Measurements from ENCODE around the gene CHTF18. TPM values are rescaled to one million over a fixed set of nuclear protein-coding genes. Genes with fewer than 3 reads are reported as not detected.

Gene CHTF18
- polyA plus RNA-seq, 4 donors: 5.6 to 24.6 (median 13.5) TPM

- no peaks in the 10 kb centered on the region for H3K36me3 ChIP-seq (ENCODE audit: control insufficient read depth in 3 of 3, insufficient read depth in 2 of 3, low read depth in 1 of 3, low read length in 3 of 3)
- peaks cover 0 to 3% of the 10 kb centered on the region in 2 donors for H3K9me3 ChIP-seq (ENCODE audit: control insufficient read depth in 2 of 2, insufficient read depth in 1 of 2, low read depth in 1 of 2, low read length in 1 of 2)
- peaks cover 0 to 7% (median 0%) of the 10 kb centered on the region in 3 donors for H3K4me1 ChIP-seq (ENCODE audit: control insufficient read depth in 3 of 3, insufficient read depth in 2 of 3, low read depth in 1 of 3, low read length in 2 of 3)
- DNase-seq (no peak), FAIRE-seq (no peak)
- H3K27ac ChIP-seq (ENCODE audit: low read depth in 1 of 3, low read length in 2 of 3): no peak overlapping the region
- H3K4me3 ChIP-seq (ENCODE audit: low read depth in 1 of 3, low read length in 3 of 3): no peak overlapping the region
- peaks cover 2 to 8% (median 6%) of the 10 kb centered on the region in 3 donors for H3K27me3 ChIP-seq (ENCODE audit: control insufficient read depth in 3 of 3, insufficient read depth in 3 of 3, low read length in 3 of 3)
- WGBS, 3 donors: 35 to 39% (median 36%) methylated on average over 11 of the region's 11 CpGs
Measured at GRCh38 chr16:754656-755055, 33.8 kb upstream of the CHTF18 start.

- Histone ChIP-seq H3K27ac (ENCODE audit: low read depth in 1 of 3, low read length in 2 of 3) (no peak overlapping the region), H3K27me3 (ENCODE audit: control insufficient read depth in 3 of 3, insufficient read depth in 3 of 3, low read length in 3 of 3) (peaks cover 0 to 3% (median under 1%) of the 10 kb centered on the region in 3 donors), H3K36me3 (ENCODE audit: control insufficient read depth in 3 of 3, insufficient read depth in 2 of 3, low read depth in 1 of 3, low read length in 3 of 3) (no peaks in the 10 kb centered on the region), H3K4me1 (ENCODE audit: control insufficient read depth in 3 of 3, insufficient read depth in 2 of 3, low read depth in 1 of 3, low read length in 2 of 3) (peaks cover 0 to 20% (median 0%) of the 10 kb centered on the region in 3 donors), H3K4me3 (ENCODE audit: low read depth in 1 of 3, low read length in 3 of 3) (no peak overlapping the region), H3K9me3 (ENCODE audit: control insufficient read depth in 2 of 2, insufficient read depth in 1 of 2, low read depth in 1 of 2, low read length in 1 of 2) (peaks cover 0 to 3% of the 10 kb centered on the region in 2 donors)
- no peak for DNase-seq
- 87 to 93% (median 90%) methylated on average over 5 of the region's 5 CpGs for WGBS, 3 donors
- FAIRE-seq: no peak
Measured at GRCh38 chr16:756428-756827, 32.0 kb upstream of the CHTF18 start.

GRCh38 chr16:759110-759910 lies 29.1 kb upstream of the CHTF18 start:
- Histone ChIP-seq H3K36me3 (ENCODE audit: control insufficient read depth in 3 of 3, insufficient read depth in 2 of 3, low read depth in 1 of 3, low read length in 3 of 3) (no peaks in the 10 kb centered on the region), H3K4me1 (ENCODE audit: control insufficient read depth in 3 of 3, insufficient read depth in 2 of 3, low read depth in 1 of 3, low read length in 2 of 3) (peaks cover 0 to 29% (median 0%) of the 10 kb centered on the region in 3 donors), H3K4me3 (ENCODE audit: low read depth in 1 of 3, low read length in 3 of 3) (no peak overlapping the region), H3K9me3 (ENCODE audit: control insufficient read depth in 2 of 2, insufficient read depth in 1 of 2, low read depth in 1 of 2, low read length in 1 of 2) (peaks cover 0 to 3% of the 10 kb centered on the region in 2 donors), H3K27ac (ENCODE audit: low read depth in 1 of 3, low read length in 2 of 3) (no peak overlapping the region), H3K27me3 (ENCODE audit: control insufficient read depth in 3 of 3, insufficient read depth in 3 of 3, low read length in 3 of 3) (no peaks in the 10 kb centered on the region)
- FAIRE-seq (no peak), DNase-seq (peak in 1 of 2 donors; percentile 42)
- 77 to 83% (median 80%) methylated on average over 34 of the region's 34 CpGs for WGBS, 3 donors

- 72 to 79% (median 75%) methylated on average over 12 to 15 of the region's 15 CpGs for WGBS, 3 donors
- Histone ChIP-seq H3K36me3 (ENCODE audit: control insufficient read depth in 3 of 3, insufficient read depth in 2 of 3, low read depth in 1 of 3, low read length in 3 of 3) (no peaks in the 10 kb centered on the region), H3K27me3 (ENCODE audit: control insufficient read depth in 3 of 3, insufficient read depth in 3 of 3, low read length in 3 of 3) (no peaks in the 10 kb centered on the region), H3K4me3 (ENCODE audit: low read depth in 1 of 3, low read length in 3 of 3) (no peak overlapping the region), H3K9me3 (ENCODE audit: control insufficient read depth in 2 of 2, insufficient read depth in 1 of 2, low read depth in 1 of 2, low read length in 1 of 2) (peaks cover 0 to 3% of the 10 kb centered on the region in 2 donors), H3K27ac (ENCODE audit: low read depth in 1 of 3, low read length in 2 of 3) (no peak overlapping the region), H3K4me1 (ENCODE audit: control insufficient read depth in 3 of 3, insufficient read depth in 2 of 3, low read depth in 1 of 3, low read length in 2 of 3) (peaks cover 0 to 29% (median 0%) of the 10 kb centered on the region in 3 donors)
- FAIRE-seq: no peak
- DNase-seq: no peak
Measured at GRCh38 chr16:760065-760464, 28.4 kb upstream of the CHTF18 start.

- peak within 1 kb of the TSS in 1 of 3 donors; percentile 85 for H3K27ac ChIP-seq (ENCODE audit: low read depth in 1 of 3, low read length in 2 of 3)
- 19 to 59% (median 47%) methylated on average over 37 of the region's 37 CpGs for WGBS, 3 donors
- H3K36me3 ChIP-seq (ENCODE audit: control insufficient read depth in 3 of 3, insufficient read depth in 2 of 3, low read depth in 1 of 3, low read length in 3 of 3): no peaks in the 10 kb centered on the region
- FAIRE-seq (no peak), DNase-seq (peak; percentile 76 to 91)
- peaks cover 0 to 29% (median 0%) of the 10 kb centered on the region in 3 donors for H3K4me1 ChIP-seq (ENCODE audit: control insufficient read depth in 3 of 3, insufficient read depth in 2 of 3, low read depth in 1 of 3, low read length in 2 of 3)
- H3K9me3 ChIP-seq (ENCODE audit: control insufficient read depth in 2 of 2, insufficient read depth in 1 of 2, low read depth in 1 of 2, low read length in 1 of 2): peaks cover 0 to 3% of the 10 kb centered on the region in 2 donors
- peak within 1 kb of the TSS in 1 of 3 donors; percentile 13 for H3K4me3 ChIP-seq (ENCODE audit: low read depth in 1 of 3, low read length in 3 of 3)
- H3K27me3 ChIP-seq (ENCODE audit: control insufficient read depth in 3 of 3, insufficient read depth in 3 of 3, low read length in 3 of 3): no peaks in the 10 kb centered on the region
Measured at GRCh38 chr16:760545-761343, 27.7 kb upstream of the CHTF18 start, which contains the start of gene MSLN. Gene MSLN (plus strand): TSS chr16:760734. CDS start chr16:762681, 1,947 bp downstream.

- no peaks in the 10 kb centered on the region for H3K27me3 ChIP-seq (ENCODE audit: control insufficient read depth in 3 of 3, insufficient read depth in 3 of 3, low read length in 3 of 3)
Measured at GRCh38 chr16:761625-762513, 26.6 kb upstream of the CHTF18 start.

GRCh38 chr16:762595-763268 lies 25.7 kb upstream of the CHTF18 start:
- H3K4me1 ChIP-seq (ENCODE audit: control insufficient read depth in 3 of 3, insufficient read depth in 2 of 3, low read depth in 1 of 3, low read length in 2 of 3): peaks cover 0 to 29% (median 0%) of the 10 kb centered on the region in 3 donors
- H3K4me3 ChIP-seq (ENCODE audit: low read depth in 1 of 3, low read length in 3 of 3): no peak overlapping the region
- no peaks in the 10 kb centered on the region for H3K9me3 ChIP-seq (ENCODE audit: control insufficient read depth in 2 of 2, insufficient read depth in 1 of 2, low read depth in 1 of 2, low read length in 1 of 2)
- DNase-seq: no peak
- no peak overlapping the region for H3K27ac ChIP-seq (ENCODE audit: low read depth in 1 of 3, low read length in 2 of 3)
- no peaks in the 10 kb centered on the region for H3K27me3 ChIP-seq (ENCODE audit: control insufficient read depth in 3 of 3, insufficient read depth in 3 of 3, low read length in 3 of 3)
- H3K36me3 ChIP-seq (ENCODE audit: control insufficient read depth in 3 of 3, insufficient read depth in 2 of 3, low read depth in 1 of 3, low read length in 3 of 3): no peaks in the 10 kb centered on the region
- no peak for FAIRE-seq
- WGBS, 3 donors: 67 to 83% (median 79%) methylated on average over 14 to 17 of the region's 17 CpGs

More at GRCh38 chr16:761625-762513, 26.6 kb upstream of the CHTF18 start:
- H3K36me3 ChIP-seq (ENCODE audit: control insufficient read depth in 3 of 3, insufficient read depth in 2 of 3, low read depth in 1 of 3, low read length in 3 of 3): no peaks in the 10 kb centered on the region
- peak in 1 of 2 donors; percentile 60 for DNase-seq
- peaks cover 0 to 29% (median 0%) of the 10 kb centered on the region in 3 donors for H3K4me1 ChIP-seq (ENCODE audit: control insufficient read depth in 3 of 3, insufficient read depth in 2 of 3, low read depth in 1 of 3, low read length in 2 of 3)
- H3K4me3 ChIP-seq (ENCODE audit: low read depth in 1 of 3, low read length in 3 of 3): no peak overlapping the region
- peak overlapping the region in 1 of 3 donors; percentile 85 for H3K27ac ChIP-seq (ENCODE audit: low read depth in 1 of 3, low read length in 2 of 3)
- FAIRE-seq: no peak
- WGBS, 3 donors: 24 to 61% (median 43%) methylated on average over 15 to 22 of the region's 22 CpGs
- H3K9me3 ChIP-seq (ENCODE audit: control insufficient read depth in 2 of 2, insufficient read depth in 1 of 2, low read depth in 1 of 2, low read length in 1 of 2): no peaks in the 10 kb centered on the region

Data from small intestine (tissue), 7 donors.